Measurements from ENCODE around the gene CHPT1. TPM values are rescaled to one million over a fixed set of nuclear protein-coding genes. Genes with fewer than 3 reads are reported as not detected.
A peak's percentile ranks its signal among the peaks of the same experiment; 100 is the strongest.
"Not testable (repeated sequence)": the region's sequence is repeated elsewhere in the genome, so short reads cannot be mapped to it uniquely, and the experiment has no call there.

The CHPT1 gene
- total RNA-seq, 1 experiment from 2014 or later = 28.1 TPM

DNA sequence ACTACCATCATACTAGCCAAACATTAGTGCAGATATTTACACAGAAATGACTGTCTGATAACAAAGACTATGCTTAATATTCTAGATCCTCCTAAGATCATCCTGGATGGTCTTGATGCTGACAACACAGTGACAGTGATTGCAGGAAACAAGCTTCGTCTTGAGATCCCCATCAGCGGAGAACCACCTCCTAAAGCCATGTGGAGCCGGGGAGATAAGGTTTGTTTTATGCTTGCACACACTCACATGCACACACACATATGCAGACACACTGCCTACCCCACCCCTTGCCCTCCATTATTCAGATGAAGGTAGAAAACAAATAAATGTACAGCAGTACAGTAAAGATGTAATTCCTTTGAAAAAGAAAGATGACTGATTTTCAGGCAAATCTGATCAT, 44.4 kb upstream of the CHPT1 start:
- BruUV-seq (replicated peaks) = no TSS peak
- H3K36me3 Mint-ChIP-seq (ENCODE audit: insufficient read depth, unreplicated experiment) = no peaks in the 10 kb centered on the region
- TF ChIP-seq, protein P1, sequence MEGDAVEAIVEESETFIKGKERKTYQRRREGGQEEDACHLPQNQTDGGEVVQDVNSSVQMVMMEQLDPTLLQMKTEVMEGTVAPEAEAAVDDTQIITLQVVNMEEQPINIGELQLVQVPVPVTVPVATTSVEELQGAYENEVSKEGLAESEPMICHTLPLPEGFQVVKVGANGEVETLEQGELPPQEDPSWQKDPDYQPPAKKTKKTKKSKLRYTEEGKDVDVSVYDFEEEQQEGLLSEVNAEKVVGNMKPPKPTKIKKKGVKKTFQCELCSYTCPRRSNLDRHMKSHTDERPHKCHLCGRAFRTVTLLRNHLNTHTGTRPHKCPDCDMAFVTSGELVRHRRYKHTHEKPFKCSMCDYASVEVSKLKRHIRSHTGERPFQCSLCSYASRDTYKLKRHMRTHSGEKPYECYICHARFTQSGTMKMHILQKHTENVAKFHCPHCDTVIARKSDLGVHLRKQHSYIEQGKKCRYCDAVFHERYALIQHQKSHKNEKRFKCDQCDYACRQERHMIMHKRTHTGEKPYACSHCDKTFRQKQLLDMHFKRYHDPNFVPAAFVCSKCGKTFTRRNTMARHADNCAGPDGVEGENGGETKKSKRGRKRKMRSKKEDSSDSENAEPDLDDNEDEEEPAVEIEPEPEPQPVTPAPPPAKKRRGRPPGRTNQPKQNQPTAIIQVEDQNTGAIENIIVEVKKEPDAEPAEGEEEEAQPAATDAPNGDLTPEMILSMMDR (IDR thresholded peaks at IDR 0.05; ENCODE audit: unreplicated experiment) = no peak
- no peaks in the 10 kb centered on the region for H3K9me3 Mint-ChIP-seq (ENCODE audit: unreplicated experiment)
- no peak for DNase-seq (ENCODE audit: unreplicated experiment)
- POLR2A ChIA-PET = no interaction called here
- intact Hi-C loops (cut with micrococcal nuclease) = no loop called here
- no peaks in the 10 kb centered on the region for H3K4me1 Mint-ChIP-seq (ENCODE audit: insufficient read depth, unreplicated experiment)
- no peak overlapping the region for H3K27ac Mint-ChIP-seq (ENCODE audit: low read depth, unreplicated experiment)
- H3K27me3 Mint-ChIP-seq (ENCODE audit: insufficient read depth, unreplicated experiment) = peaks cover 14% of the 10 kb centered on the region
- no peak overlapping the region for H3K4me3 Mint-ChIP-seq (ENCODE audit: unreplicated experiment)
- CTCF ChIA-PET = interaction anchor here (0.6 kb wide), 1 partner anchor 246 kb away, joined by 4 read pairs; the partner anchor contains the start of gene ARL1

DNA sequence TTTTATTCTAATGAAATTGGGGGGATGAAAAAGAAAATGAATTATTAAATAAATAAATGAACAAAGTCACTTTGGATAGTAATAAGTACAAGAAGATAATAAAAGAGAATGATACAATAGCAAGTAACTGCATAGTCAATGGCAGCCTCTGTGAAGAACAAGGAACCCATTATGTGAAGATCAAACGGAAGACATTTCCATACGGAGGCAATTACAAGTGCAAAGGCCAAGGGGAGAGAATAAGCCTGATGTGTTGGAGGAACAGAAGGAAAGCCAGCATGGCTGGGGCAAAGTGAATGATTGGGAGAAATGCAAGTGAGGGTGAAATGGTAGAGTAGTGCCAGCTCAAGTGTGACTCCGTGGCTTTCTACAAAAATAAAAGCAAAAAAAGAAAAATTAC, 43.9 kb upstream of the CHPT1 start:
- Mint-ChIP-seq H3K9me3 (ENCODE audit: unreplicated experiment) (no peaks in the 10 kb centered on the region), H3K27me3 (ENCODE audit: insufficient read depth, unreplicated experiment) (peaks cover 14% of the 10 kb centered on the region), H3K36me3 (ENCODE audit: insufficient read depth, unreplicated experiment) (no peaks in the 10 kb centered on the region)

DNA sequence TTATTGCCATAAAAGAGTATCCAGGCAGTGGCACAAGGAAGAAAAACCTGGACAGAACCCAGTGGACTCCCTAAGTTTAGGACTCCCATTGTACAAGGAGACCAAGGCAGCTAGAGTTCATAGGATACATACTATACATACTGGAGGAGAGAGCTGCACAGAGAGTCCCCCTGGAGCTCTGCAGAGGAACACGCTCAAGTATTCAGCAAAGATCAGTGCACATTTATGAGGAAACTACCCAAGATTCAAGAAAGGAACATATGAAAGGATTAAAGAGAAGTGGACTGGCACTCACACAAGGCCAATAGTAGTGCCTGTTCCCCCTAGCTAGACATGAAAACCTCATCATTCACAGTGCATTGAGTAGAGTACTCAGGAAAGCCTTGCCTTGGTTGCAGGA, 43.0 kb upstream of the CHPT1 start:
- DNase-seq (ENCODE audit: unreplicated experiment) = no peak
- intact Hi-C loops (cut with micrococcal nuclease) = no loop called here
- TF ChIP-seq, protein P1 (IDR thresholded peaks at IDR 0.05; ENCODE audit: unreplicated experiment) = no peak
- ChIA-PET CTCF (interaction anchor here (0.6 to 1.2 kb wide), 3 partner anchors 33 to 863 kb away, joined by 3 read pairs; no protein-coding TSS in a partner anchor), POLR2A (no interaction called here)
- BruUV-seq (replicated peaks) = no TSS peak
- H3K36me3 Mint-ChIP-seq (ENCODE audit: insufficient read depth, unreplicated experiment) = no peaks in the 10 kb centered on the region
- H3K4me1 Mint-ChIP-seq (ENCODE audit: insufficient read depth, unreplicated experiment) = no peaks in the 10 kb centered on the region
- no peak overlapping the region for H3K4me3 Mint-ChIP-seq (ENCODE audit: unreplicated experiment)
- H3K27ac Mint-ChIP-seq (ENCODE audit: low read depth, unreplicated experiment) = no peak overlapping the region
- no peaks in the 10 kb centered on the region for H3K9me3 Mint-ChIP-seq (ENCODE audit: unreplicated experiment)
- H3K27me3 Mint-ChIP-seq (ENCODE audit: insufficient read depth, unreplicated experiment) = peaks cover 14% of the 10 kb centered on the region

More for the DNA sequence above, 43.9 kb upstream of the CHPT1 start:
- ChIA-PET POLR2A (no interaction called here), CTCF (interaction anchor here (0.6 kb wide), 2 partner anchors 229 to 246 kb away, joined by 4 read pairs; partner anchors contain the start of gene ARL1)
- H3K4me1 Mint-ChIP-seq (ENCODE audit: insufficient read depth, unreplicated experiment) = no peaks in the 10 kb centered on the region
- TF ChIP-seq, protein P1 (IDR thresholded peaks at IDR 0.05; ENCODE audit: unreplicated experiment) = no peak
- no TSS peak for BruUV-seq (replicated peaks)
- DNase-seq (ENCODE audit: unreplicated experiment) = no peak
- H3K4me3 Mint-ChIP-seq (ENCODE audit: unreplicated experiment) = no peak overlapping the region
- intact Hi-C loops (cut with micrococcal nuclease) = no loop called here
- no peak overlapping the region for H3K27ac Mint-ChIP-seq (ENCODE audit: low read depth, unreplicated experiment)

DNA sequence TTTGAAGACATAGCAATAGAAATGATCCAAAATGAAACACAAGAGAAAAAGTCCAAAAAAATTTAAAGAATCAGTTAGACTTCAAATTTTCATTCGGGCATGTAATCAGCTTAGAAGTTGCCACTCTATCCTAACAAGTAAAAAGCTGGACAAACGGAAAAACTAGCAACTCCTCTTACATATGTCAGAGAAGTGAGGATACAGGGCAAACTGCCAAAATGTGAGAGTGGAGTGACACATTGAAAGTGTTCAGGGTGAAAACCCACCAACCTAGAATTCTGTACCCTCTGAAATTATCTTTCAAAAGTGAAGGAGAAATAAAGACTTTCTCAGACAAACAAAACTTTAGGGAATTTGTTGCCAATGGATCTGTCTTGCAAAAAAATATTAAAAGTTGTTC, 42.0 kb upstream of the CHPT1 start:
- no peak overlapping the region for H3K4me3 Mint-ChIP-seq (ENCODE audit: unreplicated experiment)
- no peaks in the 10 kb centered on the region for H3K4me1 Mint-ChIP-seq (ENCODE audit: insufficient read depth, unreplicated experiment)
- no TSS peak for BruUV-seq (replicated peaks)
- TF ChIP-seq, protein P1 (IDR thresholded peaks at IDR 0.05; ENCODE audit: unreplicated experiment) = no peak
- intact Hi-C loops (cut with micrococcal nuclease) = no loop called here
- CTCF ChIA-PET = interaction anchor here (1.2 kb wide), 1 partner anchor 34 kb away, joined by 3 read pairs; no protein-coding TSS in a partner anchor
- peak; percentile 6 for DNase-seq (ENCODE audit: unreplicated experiment)
- POLR2A ChIA-PET = interaction anchor here (1.0 kb wide), 1 partner anchor 19 kb away, joined by 3 read pairs; no protein-coding TSS in a partner anchor
- peaks cover 14% of the 10 kb centered on the region for H3K27me3 Mint-ChIP-seq (ENCODE audit: insufficient read depth, unreplicated experiment)
- no peaks in the 10 kb centered on the region for H3K36me3 Mint-ChIP-seq (ENCODE audit: insufficient read depth, unreplicated experiment)
- H3K27ac Mint-ChIP-seq (ENCODE audit: low read depth, unreplicated experiment) = no peak overlapping the region
- no peaks in the 10 kb centered on the region for H3K9me3 Mint-ChIP-seq (ENCODE audit: unreplicated experiment)

DNA sequence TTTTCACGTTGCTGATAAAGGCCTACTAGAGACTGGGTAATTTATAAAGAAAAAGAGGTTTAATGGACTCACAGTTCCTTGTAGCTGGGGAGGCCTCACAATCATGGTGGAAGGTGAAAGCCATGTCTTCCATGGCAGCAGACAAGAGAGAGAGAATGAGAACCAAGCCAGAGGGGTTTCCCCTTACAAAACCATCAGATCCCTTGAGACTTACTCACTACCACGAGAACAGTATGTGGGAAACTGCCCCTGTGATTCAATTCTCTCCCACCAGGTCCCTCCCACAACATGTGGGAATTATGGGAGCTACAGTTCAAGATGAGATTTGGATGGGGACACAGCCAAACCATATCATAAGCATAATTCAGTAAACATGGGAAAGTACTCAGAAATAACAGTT, 36.8 kb upstream of the CHPT1 start:
- POLR2A ChIA-PET; H3K4me1 Mint-ChIP-seq (ENCODE audit: insufficient read depth, unreplicated experiment); H3K9me3 Mint-ChIP-seq (ENCODE audit: unreplicated experiment); DNase-seq (ENCODE audit: unreplicated experiment); intact Hi-C loops (cut with micrococcal nuclease); CTCF ChIA-PET; H3K27me3 Mint-ChIP-seq (ENCODE audit: insufficient read depth, unreplicated experiment); H3K36me3 Mint-ChIP-seq (ENCODE audit: insufficient read depth, unreplicated experiment); BruUV-seq (replicated peaks); H3K27ac Mint-ChIP-seq (ENCODE audit: low read depth, unreplicated experiment); H3K4me3 Mint-ChIP-seq (ENCODE audit: unreplicated experiment): not testable (repeated sequence)

All from MCF 10A (cell line).